IPS-15b (cell line): ENCODE data around the gene FAM193A.

Source experiments
- H3K27me3 ChIP-seq: one replicate; pipeline ENCODE4 v1.6.1; 2013; ENCODE audit warnings: low read length; ENCODE audit not compliant: control insufficient read depth, insufficient read depth
- H3K36me3 ChIP-seq: one replicate; pipeline ENCODE4 v1.6.1; 2013; ENCODE audit warnings: low read length; ENCODE audit not compliant: control insufficient read depth, insufficient read depth
- H3K4me1 ChIP-seq: one replicate; pipeline ENCODE4 v1.6.1; 2013; ENCODE audit warnings: mild to moderate bottlenecking, low read length; ENCODE audit not compliant: control insufficient read depth, insufficient read depth
- H3K4me3 ChIP-seq: one replicate; pipeline ENCODE4 v1.5.1; 2013; ENCODE audit warnings: low read depth, low read length
- H3K9ac ChIP-seq: one replicate; pipeline ENCODE4 v1.6.1; 2013; ENCODE audit warnings: low read depth, mild to moderate bottlenecking, low read length
- H3K9me3 ChIP-seq: one replicate; pipeline ENCODE4 v1.6.1; 2013; ENCODE audit warnings: mild to moderate bottlenecking, low read length; ENCODE audit not compliant: control insufficient read depth, insufficient read depth

Gene FAM193A

GRCh38 chr4:2741626-2742025 lies 205.2 kb downstream of the FAM193A start:
- no peaks in the 10 kb centered on the region for H3K27me3 ChIP-seq
- no peaks in the 10 kb centered on the region for H3K9me3 ChIP-seq
- peaks cover 40% of the 10 kb centered on the region for H3K36me3 ChIP-seq
- no peak overlapping the region for H3K4me3 ChIP-seq
- no peaks in the 10 kb centered on the region for H3K4me1 ChIP-seq
- H3K9ac ChIP-seq: no peak overlapping the region

GRCh38 chr4:2742081-2742822 lies 205.8 kb downstream of the FAM193A start:
- Histone ChIP-seq H3K9me3 (no peaks in the 10 kb centered on the region), H3K4me3 (no peak overlapping the region), H3K36me3 (peaks cover 47% of the 10 kb centered on the region), H3K27me3 (no peaks in the 10 kb centered on the region), H3K4me1 (no peaks in the 10 kb centered on the region), H3K9ac (no peak overlapping the region)

GRCh38 chr4:2742823-2743517 lies 206.5 kb downstream of the FAM193A start:
- Histone ChIP-seq H3K27me3 (no peaks in the 10 kb centered on the region), H3K9me3 (no peaks in the 10 kb centered on the region), H3K36me3 (peaks cover 52% of the 10 kb centered on the region), H3K9ac (no peak overlapping the region), H3K4me3 (no peak overlapping the region), H3K4me1 (no peaks in the 10 kb centered on the region)

GRCh38 chr4:2743518-2744445 lies 207.3 kb downstream of the FAM193A start:
- Histone ChIP-seq H3K36me3 (peaks cover 52% of the 10 kb centered on the region), H3K4me3 (no peak overlapping the region), H3K27me3 (no peaks in the 10 kb centered on the region), H3K9ac (no peak overlapping the region), H3K4me1 (no peaks in the 10 kb centered on the region), H3K9me3 (no peaks in the 10 kb centered on the region)

GRCh38 chr4:2744576-2745270 lies 208.3 kb downstream of the FAM193A start:
- no peak overlapping the region for H3K4me3 ChIP-seq
- H3K9me3 ChIP-seq: no peaks in the 10 kb centered on the region
- no peak overlapping the region for H3K9ac ChIP-seq
- no peaks in the 10 kb centered on the region for H3K4me1 ChIP-seq
- H3K36me3 ChIP-seq: peaks cover 52% of the 10 kb centered on the region
- no peaks in the 10 kb centered on the region for H3K27me3 ChIP-seq

- Histone ChIP-seq H3K9ac (no peak overlapping the region), H3K4me1 (no peaks in the 10 kb centered on the region), H3K4me3 (no peak overlapping the region), H3K36me3 (peaks cover 52% of the 10 kb centered on the region), H3K9me3 (no peaks in the 10 kb centered on the region), H3K27me3 (no peaks in the 10 kb centered on the region)
Observed at GRCh38 chr4:2745516-2745915, 209.1 kb downstream of the FAM193A start.

- Histone ChIP-seq H3K4me3 (no peak overlapping the region), H3K4me1 (no peaks in the 10 kb centered on the region), H3K27me3 (no peaks in the 10 kb centered on the region), H3K9ac (no peak overlapping the region), H3K9me3 (no peaks in the 10 kb centered on the region), H3K36me3 (peaks cover 52% of the 10 kb centered on the region)
Observed at GRCh38 chr4:2745981-2746806, 209.7 kb downstream of the FAM193A start.

- peaks cover 47% of the 10 kb centered on the region for H3K36me3 ChIP-seq
- H3K4me1 ChIP-seq: no peaks in the 10 kb centered on the region
- H3K9ac ChIP-seq: no peak overlapping the region
Observed at GRCh38 chr4:2746891-2747695, 210.6 kb downstream of the FAM193A start.

GRCh38 chr4:2750719-2751605 lies 214.5 kb downstream of the FAM193A start:
- H3K27me3 ChIP-seq: no peaks in the 10 kb centered on the region
- H3K4me1 ChIP-seq: no peaks in the 10 kb centered on the region
- H3K9ac ChIP-seq: no peak overlapping the region
- H3K36me3 ChIP-seq: peaks cover 21% of the 10 kb centered on the region
- no peaks in the 10 kb centered on the region for H3K9me3 ChIP-seq
- H3K4me3 ChIP-seq: no peak overlapping the region

More at GRCh38 chr4:2746891-2747695, 210.6 kb downstream of the FAM193A start:
- no peaks in the 10 kb centered on the region for H3K27me3 ChIP-seq
- H3K9me3 ChIP-seq: no peaks in the 10 kb centered on the region
- no peak overlapping the region for H3K4me3 ChIP-seq
